ENCODE data around the gene ST8SIA4.

ST8SIA4 gene

GRCh38 chr5:100872408-100873190 is 30.5 kb downstream of the ST8SIA4 start:
- no peak for DNase-seq (ENCODE audit: low spot score)

GRCh38 chr5:100867039-100867562 is 36.0 kb downstream of the ST8SIA4 start:
- DNase-seq (ENCODE audit: low spot score) = no peak

- DNase-seq (ENCODE audit: low spot score) = no peak
Measured at GRCh38 chr5:100864931-100865330, 38.2 kb downstream of the ST8SIA4 start.

- no peak for DNase-seq (ENCODE audit: low spot score)
Measured at GRCh38 chr5:100863739-100864138, 39.3 kb downstream of the ST8SIA4 start.

- DNase-seq (ENCODE audit: low spot score) = no peak
Measured at GRCh38 chr5:100861148-100861547, 41.9 kb downstream of the ST8SIA4 start.

- DNase-seq (ENCODE audit: low spot score) = no peak
Measured at GRCh38 chr5:100860407-100860806, 42.7 kb downstream of the ST8SIA4 start.

- DNase-seq (ENCODE audit: low spot score) = no peak
Measured at GRCh38 chr5:100858987-100859545, 44.0 kb downstream of the ST8SIA4 start.

- DNase-seq (ENCODE audit: low spot score) = no peak
Measured at GRCh38 chr5:100856462-100856861, 46.6 kb downstream of the ST8SIA4 start.

GRCh38 chr5:100855937-100856430 is 47.1 kb downstream of the ST8SIA4 start:
- no peak for DNase-seq (ENCODE audit: low spot score)

GRCh38 chr5:100855295-100855694 is 47.8 kb downstream of the ST8SIA4 start:
- no peak for DNase-seq (ENCODE audit: low spot score)

DNA sequence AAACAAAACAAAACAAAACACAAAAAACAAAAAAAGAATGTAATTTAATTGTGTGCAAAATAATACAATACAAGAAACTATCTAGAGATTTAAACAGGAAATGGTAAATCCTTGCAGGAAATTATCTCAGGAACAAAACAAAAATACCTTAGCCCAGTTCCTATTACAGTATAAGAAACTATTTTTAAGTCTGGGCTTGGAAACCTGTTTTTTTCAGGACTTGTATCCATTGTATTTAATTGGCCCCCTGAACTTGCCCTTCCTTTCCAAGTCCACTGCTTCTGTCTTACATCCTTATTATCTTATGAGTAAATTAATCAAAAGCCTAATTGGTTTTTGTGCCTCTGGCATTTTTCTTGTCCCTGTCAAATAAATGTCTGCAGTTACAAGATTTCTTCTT is 48.5 kb downstream of the ST8SIA4 start:
- DNase-seq (ENCODE audit: low spot score) = no peak

DNA sequence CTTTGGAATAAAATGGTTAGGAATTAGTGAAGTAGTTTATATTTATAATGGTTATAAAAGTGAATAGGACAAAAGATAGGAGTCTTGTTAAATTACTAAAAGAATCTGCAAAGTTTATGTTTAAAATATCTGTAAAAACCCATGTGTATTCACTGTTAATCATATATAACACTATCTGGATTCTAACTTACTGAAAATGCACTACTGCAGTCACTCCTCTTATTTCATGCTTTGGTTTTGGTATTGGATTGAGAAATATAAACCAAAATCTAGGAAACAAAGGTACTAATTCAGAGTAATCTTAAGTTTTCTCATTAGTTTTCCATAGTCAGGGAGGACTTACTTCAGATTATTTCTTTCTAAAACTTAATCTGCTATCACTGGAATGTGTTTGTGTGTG is 49.5 kb downstream of the ST8SIA4 start:
- no peak for DNase-seq (ENCODE audit: low spot score)

DNA sequence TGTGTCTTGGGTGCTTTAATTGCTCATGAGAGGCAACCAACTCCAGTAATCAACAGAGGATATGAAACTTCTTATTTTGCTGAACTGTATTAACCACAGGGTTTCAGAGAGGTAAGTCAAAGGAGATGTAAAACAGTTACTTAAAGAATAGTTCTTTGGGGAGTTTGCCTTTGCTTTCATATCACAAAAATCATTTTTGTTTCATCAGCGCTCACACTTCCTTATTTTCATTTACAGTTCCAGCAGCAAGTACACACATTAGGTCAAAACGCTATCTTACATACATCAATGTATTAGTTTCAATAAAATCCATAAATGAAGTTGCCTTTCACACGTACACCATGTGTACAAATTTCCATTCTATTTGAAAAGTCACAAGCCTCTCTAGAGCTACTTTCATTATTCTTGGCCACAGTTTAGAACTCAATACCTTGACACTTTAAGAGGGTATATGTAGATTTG is 50.1 kb downstream of the ST8SIA4 start:
- no peak for DNase-seq (ENCODE audit: low spot score)

DNA sequence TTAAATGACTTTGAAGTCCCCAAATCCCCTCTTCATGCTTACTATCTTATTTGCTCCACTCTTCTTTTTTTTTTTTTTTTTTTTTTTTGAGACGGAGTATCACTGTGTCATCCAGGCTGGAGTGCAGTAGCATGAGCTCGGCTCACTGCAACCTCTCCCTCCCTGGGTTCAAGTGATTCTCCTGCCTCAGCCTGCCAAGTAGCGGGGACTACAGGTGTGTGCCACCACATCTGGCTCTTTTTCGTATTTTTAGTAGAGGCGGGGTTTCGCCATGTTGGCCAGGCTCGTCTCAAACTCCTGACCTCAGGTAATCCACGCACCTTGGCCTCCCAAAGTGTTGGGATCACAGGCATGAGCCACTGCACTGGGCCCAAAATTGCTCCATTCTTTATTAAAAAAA is 51.0 kb downstream of the ST8SIA4 start:
- no peak for DNase-seq (ENCODE audit: low spot score)

- no peak for DNase-seq (ENCODE audit: low spot score)
Measured at GRCh38 chr5:100846772-100847171, 56.3 kb downstream of the ST8SIA4 start.

DNA sequence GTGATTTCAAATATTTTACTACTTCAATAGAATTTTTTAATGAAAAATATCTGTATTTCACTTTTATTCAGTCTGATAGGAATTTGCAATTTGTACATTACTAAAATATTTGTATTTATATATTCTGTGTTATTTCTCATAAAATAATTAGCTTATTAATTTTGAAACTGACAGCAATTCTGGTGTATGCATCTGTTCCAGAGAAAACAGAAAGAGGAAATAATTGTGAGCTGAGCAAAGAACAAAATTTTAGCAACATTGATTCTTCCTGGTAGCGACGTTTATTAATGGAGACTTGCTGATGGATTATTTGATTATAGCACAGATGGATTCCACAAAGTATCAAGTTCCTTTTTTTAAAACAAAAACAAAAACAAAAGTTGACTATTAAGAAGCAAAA is 61.0 kb downstream of the ST8SIA4 start:
- DNase-seq (ENCODE audit: low spot score) = no peak

GRCh38 chr5:100841358-100842076 is 61.6 kb downstream of the ST8SIA4 start:
- DNase-seq (ENCODE audit: low spot score) = no peak

GRCh38 chr5:100840789-100841188 is 62.3 kb downstream of the ST8SIA4 start:
- DNase-seq (ENCODE audit: low spot score) = no peak

- DNase-seq (ENCODE audit: low spot score) = no peak
Measured at GRCh38 chr5:100840370-100840769, 62.7 kb downstream of the ST8SIA4 start.

DNA sequence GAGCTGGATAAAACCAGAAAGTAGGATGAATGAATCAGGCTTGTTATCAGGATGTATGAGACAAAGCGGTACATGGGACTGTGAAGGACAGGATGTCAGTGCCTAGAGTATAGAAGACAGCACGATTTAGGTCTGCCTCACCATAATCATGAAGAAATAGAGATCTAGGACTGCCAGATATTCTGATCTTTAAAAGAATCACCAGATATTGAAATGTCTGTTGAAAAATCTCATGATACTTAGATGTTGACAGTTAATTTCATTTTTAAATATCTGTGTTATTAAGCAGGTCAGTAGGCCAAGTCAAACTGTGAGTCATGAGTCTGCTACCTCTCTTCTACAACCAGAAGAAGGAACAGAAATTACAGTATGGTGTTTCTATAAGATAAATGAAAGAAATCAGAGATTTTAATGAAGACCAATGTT is 65.0 kb downstream of the ST8SIA4 start:
- no peak for DNase-seq (ENCODE audit: low spot score)

- DNase-seq (ENCODE audit: low spot score) = no peak
Measured at GRCh38 chr5:100834519-100834918, 68.6 kb downstream of the ST8SIA4 start.

Data from left forelimb (tissue), 1 donor.